Posterior vena cava (tissue), 2 donors: ENCODE data around the gene COP1. TPM values are rescaled to one million over a fixed set of nuclear protein-coding genes. Genes with fewer than 3 reads are reported as not detected.
"Not testable (repeated sequence)": the region's sequence is repeated elsewhere in the genome, so short reads cannot be mapped to it uniquely, and the experiment has no call there.

Experiments
- DNase-seq: peaks from one replicate; pipeline ENCODE4 v3.0.0-alpha.2; 2020; ENCODE audit warnings: low spot score
- intact Hi-C, 2 donors: fragments of 100-400 bp; cut with DNase I; formaldehyde crosslinking; loops; one replicate each; pipeline versions ENCODE4 v1.14.1 to v1.14.2; 2022 to 2023
- total RNA-seq, 2 donors: library from RNA; stranded (reverse); fragmentation: NEBNext Ultra II Directional; extraction: Animal tissue kit (Norgen Biotek cat#: 25700); gene quantifications; one replicate each; pipeline ENCODE4 v1.2.1, GENCODE V29; 2021
- donor health status: DM: yes; HTN: yes; CAD: no.
- donor health status: DM: yes; HTN: yes; CAD: no.

The COP1 gene
- total RNA-seq, 2 donors from 2014 or later, result 36.7 to 41.5 TPM

GRCh38 chr1:176149939-176150807 lies 56.9 kb downstream of the COP1 start:
- no peak for DNase-seq
- intact Hi-C loops, result no loop called here

GRCh38 chr1:176144526-176144925 lies 62.6 kb downstream of the COP1 start:
- intact Hi-C loops, result no loop called here
- no peak for DNase-seq

GRCh38 chr1:176142973-176143372 lies 64.1 kb downstream of the COP1 start:
- no peak for DNase-seq
- intact Hi-C loops, result no loop called here

GRCh38 chr1:176141449-176141848 lies 65.6 kb downstream of the COP1 start:
- intact Hi-C loops, result no loop called here
- no peak for DNase-seq

GRCh38 chr1:176136891-176137290 lies 70.2 kb downstream of the COP1 start:
- intact Hi-C loops, result loop anchor here in 1 of 2 donors (10.0 kb wide), 1 partner anchor 1818 kb away; no protein-coding TSS in a partner anchor
- no peak for DNase-seq

GRCh38 chr1:176134666-176135065 lies 72.4 kb downstream of the COP1 start:
- DNase-seq, result no peak
- intact Hi-C loops, result loop anchor here in 1 of 2 donors (10.0 kb wide), 1 partner anchor 1820 kb away; no protein-coding TSS in a partner anchor

- intact Hi-C loops, result no loop called here
- DNase-seq, result no peak
Observed at GRCh38 chr1:176122282-176122681, 84.8 kb downstream of the COP1 start.

- intact Hi-C loops, result no loop called here
- DNase-seq, result no peak
Observed at GRCh38 chr1:176119549-176119948, 87.5 kb downstream of the COP1 start.

- DNase-seq, result no peak
- intact Hi-C loops, result no loop called here
Observed at GRCh38 chr1:176118985-176119384, 88.1 kb downstream of the COP1 start.

- no peak for DNase-seq
- intact Hi-C loops, result no loop called here
Observed at GRCh38 chr1:176111835-176112234, 95.3 kb downstream of the COP1 start.

- intact Hi-C loops, result no loop called here
- DNase-seq, result no peak
Observed at GRCh38 chr1:176110203-176110602, 96.9 kb downstream of the COP1 start.

GRCh38 chr1:176102768-176103350 lies 104.2 kb downstream of the COP1 start:
- intact Hi-C loops, result no loop called here
- DNase-seq, result no peak

- no peak for DNase-seq
- intact Hi-C loops, result no loop called here
Observed at GRCh38 chr1:176101951-176102642, 105.0 kb downstream of the COP1 start.

- intact Hi-C loops, result no loop called here
- DNase-seq, result no peak
Observed at GRCh38 chr1:176098560-176098959, 108.5 kb downstream of the COP1 start.

- intact Hi-C loops, result no loop called here
Observed at GRCh38 chr1:176096015-176096414, 111.1 kb downstream of the COP1 start.

GRCh38 chr1:176090766-176091165 lies 116.3 kb downstream of the COP1 start:
- DNase-seq, result no peak
- intact Hi-C loops, result no loop called here

More at GRCh38 chr1:176096015-176096414, 111.1 kb downstream of the COP1 start:
- DNase-seq, result no peak

- not testable (repeated sequence) for DNase-seq
Observed at GRCh38 chr1:176087746-176088145, 119.3 kb downstream of the COP1 start.

GRCh38 chr1:176073524-176074157 lies 133.4 kb downstream of the COP1 start:
- DNase-seq, result no peak
- intact Hi-C loops, result no loop called here

More at GRCh38 chr1:176087746-176088145, 119.3 kb downstream of the COP1 start:
- intact Hi-C loops, result not testable (repeated sequence)

GRCh38 chr1:176068901-176069300 lies 138.2 kb downstream of the COP1 start:
- DNase-seq, result no peak
- intact Hi-C loops, result no loop called here

GRCh38 chr1:176068256-176068655 lies 138.8 kb downstream of the COP1 start:
- DNase-seq, result no peak
- intact Hi-C loops, result no loop called here
